Naive B cell (primary cell): Measurements from ENCODE around the gene SMIM10L2A. TPM values are rescaled to one million over a fixed set of nuclear protein-coding genes. Genes with fewer than 3 reads are reported as not detected.
A peak's percentile ranks its signal among the peaks of the same experiment; 100 is the strongest.
"Not testable (repeated sequence)": the region's sequence is repeated elsewhere in the genome, so short reads cannot be mapped to it uniquely, and the experiment has no call there.

ENCODE experiments used
- ATAC-seq, 2 donors: fragments of 150-1000 bp; cut with Tn5 transposase; 2 replicates each; pipeline ENCODE4 v1.10.0; 2021; ENCODE audit warnings: low read depth in 2 of 2, mild to moderate bottlenecking in 2 of 2, moderate library complexity in 2 of 2
- DNase-seq: peaks from one replicate; pipeline ENCODE4 v3.0.0; 2022
- H3K27ac Mint-ChIP-seq, 6 donors: one replicate each; pipeline ENCODE4 v1.8.0; 2020 to 2022; ENCODE audit warnings: mild to moderate bottlenecking in 6 of 6, mixed read lengths in 6 of 6, moderate library complexity in 5 of 6, inconsistent platforms in 2 of 6
- H3K27me3 Mint-ChIP-seq, 3 donors: one replicate each; pipeline ENCODE4 v1.8.0; 2021 to 2022; ENCODE audit warnings: mixed read lengths in 3 of 3, mild to moderate bottlenecking in 1 of 3
- H3K36me3 Mint-ChIP-seq, 2 donors: one replicate each; pipeline ENCODE4 v1.8.0; 2020 to 2022; ENCODE audit warnings: mixed read lengths in 2 of 2, inconsistent platforms in 1 of 2, mild to moderate bottlenecking in 1 of 2
- H3K4me1 Mint-ChIP-seq, 3 donors: one replicate each; pipeline ENCODE4 v1.8.0; 2020 to 2022; ENCODE audit warnings: mixed read lengths in 3 of 3, inconsistent platforms in 1 of 3, mild to moderate bottlenecking in 1 of 3, moderate library complexity in 1 of 3
- H3K4me3 Mint-ChIP-seq, 8 donors: one replicate each; pipeline ENCODE4 v1.8.0; 2020 to 2022; ENCODE audit warnings: mild to moderate bottlenecking in 8 of 8, mixed read lengths in 8 of 8, moderate library complexity in 8 of 8, inconsistent platforms in 2 of 8
- H3K9me3 Mint-ChIP-seq, 7 donors: one replicate each; pipeline ENCODE4 v1.8.0; 2020 to 2022; ENCODE audit warnings: mixed read lengths in 7 of 7, mild to moderate bottlenecking in 5 of 7, inconsistent platforms in 2 of 7, moderate library complexity in 1 of 7
- polyA plus RNA-seq, 6 donors: library from polyadenylated mRNA; unstranded; fragments of 300-500 nt; fragmentation: Illumina TruSeq; gene quantifications; one replicate each; pipeline ENCODE4 v1.2.3, GENCODE V29; 2021; ENCODE audit warnings: low read depth in 6 of 6

SMIM10L2A gene
- polyA plus RNA-seq, 6 donors from 2014 or later = 0.17 TPM; not detected in 5

DNA sequence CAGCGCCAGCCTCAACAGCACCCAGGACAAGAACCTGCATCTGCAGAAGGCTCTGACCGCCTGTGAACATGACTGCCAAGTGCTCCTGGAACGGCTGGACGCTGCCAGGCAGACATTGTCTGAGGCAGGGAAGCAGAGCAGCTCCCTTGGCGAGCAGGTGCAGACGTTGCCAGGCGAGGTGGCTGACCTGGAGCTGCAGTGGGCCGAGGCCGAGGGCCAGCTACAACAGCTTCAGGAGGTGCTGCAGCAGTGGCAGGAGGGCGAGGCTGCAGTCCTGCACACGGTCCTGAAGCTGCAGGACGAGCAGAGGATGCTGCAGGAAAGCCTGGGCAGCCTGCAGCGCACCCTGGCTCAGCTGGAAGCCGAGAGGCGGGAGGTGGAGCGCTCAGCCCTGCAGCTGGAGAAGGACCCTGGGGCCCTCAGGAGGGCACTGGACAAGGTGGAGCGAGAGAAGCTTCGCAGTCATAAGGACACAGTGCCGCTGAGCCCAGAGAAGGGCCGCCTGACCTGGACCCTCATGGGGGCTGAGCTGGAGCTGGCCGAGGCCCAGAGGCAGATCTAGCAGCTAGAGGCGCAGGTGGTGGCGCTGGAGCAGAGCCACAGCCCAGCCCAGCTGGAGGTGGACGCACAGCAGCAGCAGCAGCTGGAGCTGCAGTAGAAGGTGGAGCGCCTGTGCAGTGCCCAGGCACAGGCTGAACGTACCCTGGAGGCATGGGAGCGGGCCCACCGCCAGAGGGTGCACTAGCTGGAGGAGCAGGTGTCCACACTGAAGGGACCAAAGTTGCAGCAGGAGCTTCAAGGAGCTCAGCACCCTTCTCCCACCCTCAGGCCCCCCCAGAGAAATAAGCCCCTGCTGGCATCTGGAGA lies 16.4 kb downstream of the SMIM10L2A start:
- Mint-ChIP-seq H3K27ac (no peak overlapping the region), H3K4me3 (no peak overlapping the region), H3K27me3 (peaks cover 3 to 8% (median 7%) of the 10 kb centered on the region in 3 donors), H3K9me3 (peaks cover 0 to 2% (median 0%) of the 10 kb centered on the region in 7 donors), H3K4me1 (no peaks in the 10 kb centered on the region), H3K36me3 (no peaks in the 10 kb centered on the region)
- ATAC-seq (no peak), DNase-seq (no peak)

DNA sequence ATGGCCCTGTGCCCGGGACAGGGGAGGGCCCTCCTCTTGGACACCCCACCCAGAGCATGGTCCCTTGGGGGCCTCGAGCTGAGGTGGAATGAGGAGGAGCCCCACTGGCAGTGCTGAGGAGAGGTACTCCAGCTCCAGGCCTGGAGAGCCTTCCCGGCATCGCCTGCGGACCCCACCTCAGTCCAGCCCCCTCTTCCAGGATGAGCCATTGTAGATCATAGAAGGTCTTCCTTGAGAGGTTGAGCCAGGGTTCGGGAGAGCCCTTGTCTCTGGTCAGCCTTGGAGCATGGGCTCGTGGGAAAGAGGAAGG lies 16.9 kb downstream of the SMIM10L2A start:
- Mint-ChIP-seq H3K4me1 (no peaks in the 10 kb centered on the region), H3K4me3 (no peak overlapping the region), H3K27ac (no peak overlapping the region), H3K36me3 (no peaks in the 10 kb centered on the region), H3K27me3 (peaks cover 3 to 8% (median 7%) of the 10 kb centered on the region in 3 donors), H3K9me3 (peaks cover 0 to 3% (median 0%) of the 10 kb centered on the region in 7 donors)
- no peak for DNase-seq
- ATAC-seq = no peak

DNA sequence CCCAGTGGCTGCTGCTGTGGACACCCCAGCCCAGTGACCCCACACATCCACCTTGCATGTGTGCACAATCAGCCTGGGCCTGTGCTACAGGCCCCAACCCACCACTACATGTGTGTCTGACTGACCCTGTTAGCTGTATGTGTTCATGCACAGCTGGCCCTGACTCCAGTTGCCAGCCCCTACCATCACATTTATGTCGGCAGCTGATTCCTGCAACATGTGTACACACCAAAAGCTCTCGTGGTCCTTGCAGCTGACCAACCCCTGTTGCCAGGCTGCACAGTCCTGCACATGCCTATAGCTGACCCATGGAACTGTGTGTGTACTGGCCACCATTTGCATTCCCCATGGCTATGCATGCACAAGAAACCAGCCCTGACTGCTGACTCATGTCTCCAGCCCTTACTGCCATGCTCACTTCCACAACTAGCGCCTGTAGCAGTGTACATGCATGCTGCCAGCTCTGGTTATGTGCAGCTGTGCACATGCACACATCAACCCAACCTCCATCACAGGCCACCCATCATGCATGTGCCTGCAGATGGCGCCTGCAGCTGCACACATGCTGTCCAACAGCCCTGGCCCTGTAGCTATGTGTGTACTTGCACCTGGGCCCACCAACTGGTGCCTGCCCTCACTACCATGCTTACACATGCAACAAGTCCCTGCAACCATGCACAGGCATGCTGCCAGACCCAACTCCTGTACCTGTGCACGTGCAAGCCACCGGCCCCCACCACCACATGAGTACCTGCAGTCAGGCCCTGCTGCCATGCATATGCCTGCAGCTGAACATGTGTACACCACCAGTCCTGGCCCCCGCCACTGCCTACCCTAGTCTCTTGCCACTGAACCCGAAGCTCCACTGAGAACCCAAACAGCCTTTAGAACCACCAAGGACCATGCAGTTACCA lies 28.1 kb downstream of the SMIM10L2A start:
- H3K36me3 Mint-ChIP-seq = no peaks in the 10 kb centered on the region
- peaks cover 0 to 4% (median 0%) of the 10 kb centered on the region in 3 donors for H3K4me1 Mint-ChIP-seq
- DNase-seq (no peak), ATAC-seq (no peak)
- H3K9me3 Mint-ChIP-seq = no peaks in the 10 kb centered on the region
- H3K4me3 Mint-ChIP-seq = peak overlapping the region in 2 of 8 donors; percentile 26 to 61
- H3K27ac Mint-ChIP-seq = no peak overlapping the region
- peaks cover 0 to 18% (median 16%) of the 10 kb centered on the region in 3 donors for H3K27me3 Mint-ChIP-seq

DNA sequence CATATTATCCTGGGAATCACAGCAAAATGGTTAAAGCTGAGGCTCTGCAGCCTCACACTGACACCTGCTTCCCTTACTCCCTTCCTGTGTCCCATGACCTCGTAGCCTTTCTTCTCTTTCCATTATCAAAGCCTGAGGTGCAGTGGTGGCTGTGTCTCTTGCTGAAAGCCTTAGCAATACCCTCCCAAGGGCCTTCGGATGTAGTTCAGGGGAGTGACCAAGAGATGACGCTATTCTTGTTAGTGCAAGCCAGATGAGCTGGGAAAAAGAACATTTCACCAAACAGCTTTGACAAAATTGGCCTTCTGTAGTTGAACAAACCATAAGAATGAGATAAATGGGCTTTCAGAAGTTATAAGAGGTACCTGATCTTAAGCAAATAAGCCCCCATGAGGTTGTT lies 31.6 kb downstream of the SMIM10L2A start:
- H3K27ac Mint-ChIP-seq = no peak overlapping the region
- ATAC-seq (no peak), DNase-seq (no peak)
- H3K36me3 Mint-ChIP-seq = peaks cover 0 to 8% of the 10 kb centered on the region in 2 donors
- peaks cover 0 to 25% (median 24%) of the 10 kb centered on the region in 3 donors for H3K27me3 Mint-ChIP-seq
- peaks cover 0 to 4% (median 0%) of the 10 kb centered on the region in 3 donors for H3K4me1 Mint-ChIP-seq
- peaks cover 0 to 15% (median 5%) of the 10 kb centered on the region in 7 donors for H3K9me3 Mint-ChIP-seq
- H3K4me3 Mint-ChIP-seq = no peak overlapping the region

DNA sequence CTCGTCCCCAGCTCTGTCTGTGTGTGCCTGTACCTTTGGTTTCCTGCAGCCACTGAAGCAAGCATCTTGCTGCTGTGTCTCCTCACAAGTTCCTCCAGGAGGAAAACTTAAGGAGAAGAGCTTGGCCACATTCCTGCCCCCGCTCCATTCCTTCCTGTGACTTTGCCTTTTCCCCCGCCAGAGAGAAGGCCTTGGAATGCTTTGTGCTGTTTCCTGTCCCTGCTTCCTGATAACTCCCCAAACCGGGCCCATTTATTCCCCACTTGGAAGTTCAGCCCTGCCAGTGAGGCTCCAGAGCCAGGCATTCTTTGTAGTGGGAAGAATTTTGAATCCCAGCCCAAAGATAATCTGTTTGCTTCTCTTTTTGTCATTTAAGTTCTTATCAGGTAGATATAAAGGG lies 33.1 kb downstream of the SMIM10L2A start:
- Mint-ChIP-seq H3K4me1 (peaks cover 0 to 4% (median 0%) of the 10 kb centered on the region in 3 donors), H3K9me3 (peaks cover 0 to 16% (median 5%) of the 10 kb centered on the region in 7 donors), H3K27ac (peak overlapping the region in 2 of 6 donors; percentile 50 to 74), H3K27me3 (peaks cover 0 to 25% (median 19%) of the 10 kb centered on the region in 3 donors), H3K4me3 (no peak overlapping the region), H3K36me3 (peaks cover 0 to 8% of the 10 kb centered on the region in 2 donors)
- no peak for DNase-seq
- ATAC-seq = no peak

DNA sequence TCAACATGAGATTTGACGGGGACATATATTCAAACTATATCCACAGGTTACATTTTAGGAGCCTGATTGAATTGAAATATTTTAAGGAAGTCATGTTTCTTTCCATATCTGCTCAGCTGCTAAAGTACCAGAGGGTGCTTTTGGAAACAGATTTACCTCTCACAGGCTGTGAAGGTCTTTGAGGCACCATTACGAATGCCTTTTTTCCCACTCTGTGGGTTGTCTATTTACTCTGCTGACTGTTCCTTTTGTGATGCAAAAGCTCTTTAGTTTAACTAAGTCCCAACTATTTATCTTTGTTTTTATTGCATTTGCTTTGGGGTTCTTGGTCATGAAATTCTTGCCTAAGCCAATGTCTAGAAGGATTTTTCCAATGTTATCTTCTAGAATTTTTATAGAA lies 40.0 kb downstream of the SMIM10L2A start:
- H3K9me3 Mint-ChIP-seq = peaks cover 0 to 16% (median 5%) of the 10 kb centered on the region in 7 donors
- H3K27ac Mint-ChIP-seq, DNase-seq, H3K36me3 Mint-ChIP-seq, H3K4me3 Mint-ChIP-seq, ATAC-seq, H3K4me1 Mint-ChIP-seq: not testable (repeated sequence)
- H3K27me3 Mint-ChIP-seq = peaks cover 9 to 24% (median 14%) of the 10 kb centered on the region in 3 donors

DNA sequence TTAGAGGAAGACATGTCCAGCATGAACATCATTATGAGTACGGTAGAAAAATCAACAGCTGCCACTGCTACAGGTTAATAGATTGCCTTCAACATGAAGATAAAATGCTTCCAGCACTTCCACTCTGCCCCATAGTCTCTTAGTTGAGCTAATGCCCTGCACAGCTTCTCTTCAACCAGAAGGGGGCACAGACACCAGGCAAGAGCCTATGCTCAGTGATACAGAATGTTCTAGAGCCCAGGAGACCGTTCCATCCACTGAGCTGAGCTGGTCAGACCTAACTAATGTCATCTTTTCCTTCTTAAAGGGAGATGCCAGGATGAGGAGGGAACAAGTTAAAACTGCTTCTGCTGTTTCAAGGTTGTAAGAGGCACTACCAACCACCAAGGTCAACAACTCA lies 42.2 kb downstream of the SMIM10L2A start:
- Mint-ChIP-seq H3K9me3 (no peaks in the 10 kb centered on the region), H3K27ac (peak overlapping the region in 1 of 6 donors; percentile 29), H3K36me3 (no peaks in the 10 kb centered on the region), H3K27me3 (peaks cover 13 to 33% (median 14%) of the 10 kb centered on the region in 3 donors), H3K4me1 (no peaks in the 10 kb centered on the region), H3K4me3 (no peak overlapping the region)
- DNase-seq (no peak), ATAC-seq (peak in 1 of 2 donors; percentile 44)

DNA sequence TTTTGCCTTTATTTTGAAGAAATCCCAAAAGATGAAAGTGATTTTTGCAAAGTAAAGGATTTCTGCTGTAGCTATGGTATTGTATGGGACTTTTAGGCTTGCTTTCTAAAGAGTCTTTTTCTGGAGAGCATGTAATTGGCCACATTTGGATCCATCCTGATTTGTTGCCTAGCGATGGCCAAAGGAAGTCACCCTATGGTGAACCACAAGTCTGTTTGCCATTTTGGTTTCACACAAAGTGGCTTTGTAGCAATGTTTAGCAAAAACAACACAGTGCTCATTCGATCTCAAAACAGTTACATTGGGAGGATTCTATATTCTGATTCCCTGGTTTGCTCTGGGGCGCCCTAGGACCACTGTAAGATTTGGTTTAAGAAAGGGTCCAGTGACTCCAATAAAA lies 54.6 kb downstream of the SMIM10L2A start:
- Mint-ChIP-seq H3K9me3 (peaks cover 0 to 2% (median 0%) of the 10 kb centered on the region in 7 donors), H3K27me3 (peaks cover 2 to 5% (median 3%) of the 10 kb centered on the region in 3 donors), H3K4me1 (no peaks in the 10 kb centered on the region), H3K36me3 (no peaks in the 10 kb centered on the region), H3K4me3 (no peak overlapping the region), H3K27ac (no peak overlapping the region)
- DNase-seq = no peak
- no peak for ATAC-seq

DNA sequence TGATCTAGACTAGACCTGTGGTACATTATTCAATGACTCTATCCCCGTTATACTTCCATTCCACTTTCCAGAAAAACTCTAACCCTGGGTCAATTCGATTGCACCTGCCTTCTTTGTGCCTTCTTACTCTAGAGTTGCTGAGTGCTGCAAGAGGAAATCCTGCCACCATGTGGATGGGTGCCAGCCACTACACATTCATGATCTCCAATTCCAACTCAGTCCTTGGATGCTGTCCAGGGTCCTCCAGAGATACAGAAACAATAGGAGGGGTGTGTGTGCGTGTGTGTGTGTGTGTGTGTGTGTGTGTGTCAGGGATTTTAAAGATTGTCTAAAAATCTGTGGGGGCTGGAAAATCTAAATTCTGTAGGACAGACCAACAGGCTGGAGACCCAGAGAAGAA lies 55.8 kb downstream of the SMIM10L2A start:
- Mint-ChIP-seq H3K9me3 (peaks cover 0 to 2% (median 0%) of the 10 kb centered on the region in 7 donors), H3K27me3 (peaks cover 0 to 5% (median 0%) of the 10 kb centered on the region in 3 donors), H3K4me1 (no peaks in the 10 kb centered on the region), H3K27ac (no peak overlapping the region), H3K4me3 (no peak overlapping the region), H3K36me3 (no peaks in the 10 kb centered on the region)
- no peak for ATAC-seq
- peak; percentile 1 for DNase-seq

Other genes with a start within 250 kb of the SMIM10L2A start
- gene ETDA, start 169.9 kb upstream of the SMIM10L2A start, polyA plus RNA-seq = not detected
- not detected for gene ETDC, start 112.5 kb upstream of the SMIM10L2A start, polyA plus RNA-seq
- gene ZNF75D, start 77.8 kb upstream of the SMIM10L2A start, polyA plus RNA-seq = 10 to 100 TPM in 1 of 6 donors, 1 to 10 TPM in 5; 2.2 to 11.7 (median 6.8) TPM
- 1 to 10 TPM in 5 of 6 donors, under 1 TPM in 1; 0.82 to 4.1 (median 1.7) TPM for gene ZNF449, start 77.1 kb upstream of the SMIM10L2A start, polyA plus RNA-seq
- gene INTS6L, start 98.7 kb downstream of the SMIM10L2A start, polyA plus RNA-seq = 1 to 10 TPM; 4.7 to 8.1 (median 6.2) TPM